Activated naive CD4-positive, alpha-beta T cell treated with anti-CD3 and anti-CD28 coated beads, Interleukin-2, amount 50 U/mL, for 24 hours (primary cell): ENCODE data around the gene BPGM.
A peak's percentile ranks its signal among the peaks of the same experiment; 100 is the strongest.

Experiments used
- H3K27ac Mint-ChIP-seq: one replicate; pipeline ENCODE4 v1.8.0; 2021; ENCODE audit warnings: mild to moderate bottlenecking, mixed read lengths
- H3K27me3 Mint-ChIP-seq: one replicate; pipeline ENCODE4 v1.8.0; 2021; ENCODE audit warnings: mixed read lengths
- H3K36me3 Mint-ChIP-seq: one replicate; pipeline ENCODE4 v1.8.0; 2021; ENCODE audit warnings: mixed read lengths
- H3K4me1 Mint-ChIP-seq: one replicate; pipeline ENCODE4 v1.8.0; 2021; ENCODE audit warnings: mixed read lengths
- H3K4me3 Mint-ChIP-seq: one replicate; pipeline ENCODE4 v1.8.0; 2021; ENCODE audit warnings: mild to moderate bottlenecking, mixed read lengths
- H3K9me3 Mint-ChIP-seq: one replicate; pipeline ENCODE4 v1.8.0; 2021; ENCODE audit warnings: mixed read lengths

Gene BPGM

GRCh38 chr7:134646425-134647305 is at the start of gene BPGM:
BPGM (plus strand) TSS chr7:134646853; CDS start chr7:134661508, 14,655 bp downstream.
- no peaks in the 10 kb centered on the region for H3K27me3 Mint-ChIP-seq
- H3K27ac Mint-ChIP-seq, result no peak within 1 kb of the TSS
- peaks cover 47% of the 10 kb centered on the region for H3K4me1 Mint-ChIP-seq
- no peaks in the 10 kb centered on the region for H3K9me3 Mint-ChIP-seq
- H3K36me3 Mint-ChIP-seq, result peaks cover 9% of the 10 kb centered on the region
- no peak within 1 kb of the TSS for H3K4me3 Mint-ChIP-seq

DNA sequence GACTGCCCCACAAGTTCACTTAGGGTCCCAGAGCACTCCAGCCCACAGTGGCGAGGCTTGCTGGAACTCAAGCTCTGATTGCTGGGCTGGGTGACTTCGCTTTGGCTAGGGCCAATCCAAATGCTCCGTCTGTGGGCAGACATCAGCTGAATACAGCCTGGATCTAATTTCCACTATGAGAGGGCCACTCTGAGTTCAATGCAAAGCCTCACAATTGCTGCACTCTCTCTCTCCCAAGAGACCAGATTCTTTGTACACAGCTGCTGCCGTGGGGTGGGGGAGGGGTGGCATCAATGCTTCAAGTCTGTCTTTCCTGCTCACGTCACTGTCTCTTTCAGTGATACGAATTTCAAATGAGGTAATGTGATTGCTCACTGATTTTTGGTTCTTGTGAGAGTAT is 47.3 kb upstream of the BPGM start:
- no peaks in the 10 kb centered on the region for H3K9me3 Mint-ChIP-seq
- no peak overlapping the region for H3K27ac Mint-ChIP-seq
- peaks cover 8% of the 10 kb centered on the region for H3K27me3 Mint-ChIP-seq
- H3K4me3 Mint-ChIP-seq, result no peak overlapping the region
- H3K36me3 Mint-ChIP-seq, result peaks cover 7% of the 10 kb centered on the region
- H3K4me1 Mint-ChIP-seq, result no peaks in the 10 kb centered on the region

DNA sequence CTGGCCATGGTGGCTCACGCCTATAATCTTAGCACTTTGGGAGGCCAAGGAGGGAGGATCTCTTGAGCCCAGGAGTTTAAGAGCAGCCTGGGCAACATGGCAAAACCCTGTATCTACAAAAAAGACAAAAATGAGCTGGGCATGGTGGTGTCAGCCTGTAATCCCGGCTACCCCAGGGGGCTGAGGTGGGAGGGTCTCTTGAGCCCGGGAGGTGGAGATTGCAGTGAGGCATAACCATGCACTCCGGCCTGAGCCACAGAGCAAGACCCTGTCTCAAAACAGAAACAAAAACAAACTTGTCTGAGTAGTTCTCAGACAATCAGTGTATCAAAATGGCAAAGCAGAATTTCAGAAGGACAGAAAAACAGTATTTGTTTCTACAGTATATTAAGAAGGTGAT is 45.2 kb upstream of the BPGM start:
- Mint-ChIP-seq H3K9me3 (no peaks in the 10 kb centered on the region), H3K4me1 (peaks cover 3% of the 10 kb centered on the region), H3K27me3 (peaks cover 14% of the 10 kb centered on the region), H3K4me3 (no peak overlapping the region), H3K27ac (no peak overlapping the region), H3K36me3 (peaks cover 7% of the 10 kb centered on the region)

DNA sequence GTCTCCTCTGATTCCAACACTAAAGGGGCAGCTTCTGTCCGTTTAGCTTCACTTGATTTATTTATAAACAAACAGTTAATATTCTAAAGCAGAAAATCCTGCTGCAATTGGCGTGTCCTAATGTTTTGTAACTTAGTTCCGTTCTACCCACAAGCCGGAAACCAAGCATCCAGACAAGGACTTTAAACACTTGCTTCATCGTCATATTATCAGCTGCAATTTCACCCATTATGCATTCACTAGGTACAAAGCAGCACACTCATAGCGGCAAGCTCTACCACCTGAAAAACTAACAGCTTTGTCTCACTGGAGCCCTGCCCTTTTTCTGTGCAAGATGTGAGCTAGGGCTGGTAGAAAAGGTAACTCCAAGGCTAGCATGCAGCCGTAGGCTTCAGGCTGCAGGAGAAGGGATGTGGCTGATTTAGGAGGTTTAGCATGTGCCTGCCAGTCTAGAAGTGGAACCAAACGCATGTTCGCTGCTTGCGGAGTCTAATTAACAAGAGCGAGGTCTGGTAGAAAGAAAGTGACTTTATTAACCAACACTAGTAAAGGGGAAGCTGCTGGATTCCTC is 43.7 kb upstream of the BPGM start:
- Mint-ChIP-seq H3K4me1 (peaks cover 4% of the 10 kb centered on the region), H3K36me3 (peaks cover 7% of the 10 kb centered on the region), H3K9me3 (no peaks in the 10 kb centered on the region), H3K4me3 (no peak overlapping the region), H3K27ac (no peak overlapping the region), H3K27me3 (peaks cover 17% of the 10 kb centered on the region)

GRCh38 chr7:134605978-134606923 is 40.4 kb upstream of the BPGM start:
- no peak overlapping the region for H3K27ac Mint-ChIP-seq
- no peaks in the 10 kb centered on the region for H3K36me3 Mint-ChIP-seq
- peaks cover 4% of the 10 kb centered on the region for H3K4me1 Mint-ChIP-seq
- no peaks in the 10 kb centered on the region for H3K9me3 Mint-ChIP-seq
- peak overlapping the region; percentile 63 for H3K4me3 Mint-ChIP-seq
- H3K27me3 Mint-ChIP-seq, result peaks cover 13% of the 10 kb centered on the region

- Mint-ChIP-seq H3K27ac (no peak overlapping the region), H3K4me1 (peaks cover 9% of the 10 kb centered on the region), H3K9me3 (no peaks in the 10 kb centered on the region), H3K27me3 (peaks cover 6% of the 10 kb centered on the region), H3K36me3 (no peaks in the 10 kb centered on the region), H3K4me3 (no peak overlapping the region)
Observed at GRCh38 chr7:134611611-134612151, 35.0 kb upstream of the BPGM start.

- Mint-ChIP-seq H3K27ac (no peak overlapping the region), H3K4me1 (peaks cover 9% of the 10 kb centered on the region), H3K27me3 (peaks cover 4% of the 10 kb centered on the region), H3K9me3 (no peaks in the 10 kb centered on the region), H3K36me3 (no peaks in the 10 kb centered on the region), H3K4me3 (no peak overlapping the region)
Observed at GRCh38 chr7:134612197-134612596, 34.5 kb upstream of the BPGM start.

GRCh38 chr7:134613623-134614347 is 32.9 kb upstream of the BPGM start:
- H3K36me3 Mint-ChIP-seq, result no peaks in the 10 kb centered on the region
- peaks cover 9% of the 10 kb centered on the region for H3K4me1 Mint-ChIP-seq
- peaks cover 4% of the 10 kb centered on the region for H3K27me3 Mint-ChIP-seq
- no peaks in the 10 kb centered on the region for H3K9me3 Mint-ChIP-seq
- peak overlapping the region; percentile 30 for H3K27ac Mint-ChIP-seq
- H3K4me3 Mint-ChIP-seq, result no peak overlapping the region

DNA sequence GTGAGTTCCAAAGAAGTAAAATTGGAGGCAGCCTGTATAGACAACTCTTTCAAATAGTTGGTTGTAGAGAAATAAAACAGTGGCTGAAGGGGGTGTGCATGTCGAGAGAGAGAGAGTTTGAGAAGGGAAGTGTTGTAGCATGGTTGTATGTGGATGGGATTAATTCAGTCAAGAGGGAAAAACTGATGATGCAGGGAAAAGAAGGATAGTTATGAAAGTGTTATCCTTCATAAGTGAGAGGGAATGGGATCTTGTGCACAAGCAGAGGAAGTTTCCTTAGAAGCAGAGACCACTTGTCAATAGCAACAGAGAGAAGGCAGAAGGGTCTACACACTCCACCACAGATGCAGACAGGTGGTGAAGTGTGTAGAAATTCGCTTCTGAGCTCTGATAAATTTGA is 30.0 kb upstream of the BPGM start:
- Mint-ChIP-seq H3K4me3 (no peak overlapping the region), H3K4me1 (peaks cover 9% of the 10 kb centered on the region), H3K9me3 (no peaks in the 10 kb centered on the region), H3K27me3 (peaks cover 7% of the 10 kb centered on the region), H3K36me3 (no peaks in the 10 kb centered on the region), H3K27ac (no peak overlapping the region)

DNA sequence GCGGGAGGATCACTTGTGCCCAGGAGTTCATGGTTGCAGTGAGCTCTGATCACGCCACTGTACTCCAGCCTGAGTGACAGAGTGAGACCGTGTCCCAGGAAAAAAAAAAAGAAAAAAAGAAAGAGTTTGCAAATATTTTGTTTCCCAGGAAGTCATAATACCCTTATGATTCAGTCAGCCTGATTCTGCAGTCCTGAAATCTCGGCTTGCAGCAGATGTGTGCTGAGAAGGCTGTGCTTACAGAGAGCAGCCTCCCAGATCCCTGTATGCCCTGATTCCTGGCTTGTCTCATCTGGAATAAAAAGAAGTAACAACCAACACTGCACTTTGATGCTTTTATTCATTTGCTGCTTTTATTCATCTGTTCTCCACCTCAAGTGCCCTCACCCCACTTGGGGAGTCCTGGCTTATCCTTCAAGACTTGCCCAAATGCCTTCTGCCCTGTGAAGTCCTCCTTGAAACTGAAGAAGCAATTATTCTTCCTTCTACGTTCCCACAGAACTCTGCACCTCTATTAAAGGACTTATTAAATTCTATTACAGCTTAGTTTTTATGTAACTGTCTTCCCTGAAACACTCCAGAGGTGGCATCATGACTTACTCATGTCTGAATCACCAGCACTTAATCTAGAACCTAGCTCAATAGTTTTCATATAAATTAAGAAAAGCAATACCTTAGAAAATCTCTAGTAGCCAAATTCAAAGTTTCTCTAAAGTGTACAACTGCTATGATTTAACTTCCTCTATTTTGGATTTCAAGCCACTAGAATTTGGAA is 27.7 kb upstream of the BPGM start:
- Mint-ChIP-seq H3K36me3 (no peaks in the 10 kb centered on the region), H3K4me3 (no peak overlapping the region), H3K27ac (no peak overlapping the region), H3K27me3 (peaks cover 15% of the 10 kb centered on the region), H3K4me1 (peaks cover 5% of the 10 kb centered on the region), H3K9me3 (no peaks in the 10 kb centered on the region)

- Mint-ChIP-seq H3K27me3 (peaks cover 13% of the 10 kb centered on the region), H3K9me3 (no peaks in the 10 kb centered on the region)
Observed at GRCh38 chr7:134619627-134620331, 26.9 kb upstream of the BPGM start.

GRCh38 chr7:134622303-134622995 is 24.2 kb upstream of the BPGM start:
- H3K36me3 Mint-ChIP-seq, result no peaks in the 10 kb centered on the region

More at GRCh38 chr7:134619627-134620331, 26.9 kb upstream of the BPGM start:
- no peak overlapping the region for H3K27ac Mint-ChIP-seq
- H3K4me1 Mint-ChIP-seq, result no peaks in the 10 kb centered on the region
- no peaks in the 10 kb centered on the region for H3K36me3 Mint-ChIP-seq
- no peak overlapping the region for H3K4me3 Mint-ChIP-seq

DNA sequence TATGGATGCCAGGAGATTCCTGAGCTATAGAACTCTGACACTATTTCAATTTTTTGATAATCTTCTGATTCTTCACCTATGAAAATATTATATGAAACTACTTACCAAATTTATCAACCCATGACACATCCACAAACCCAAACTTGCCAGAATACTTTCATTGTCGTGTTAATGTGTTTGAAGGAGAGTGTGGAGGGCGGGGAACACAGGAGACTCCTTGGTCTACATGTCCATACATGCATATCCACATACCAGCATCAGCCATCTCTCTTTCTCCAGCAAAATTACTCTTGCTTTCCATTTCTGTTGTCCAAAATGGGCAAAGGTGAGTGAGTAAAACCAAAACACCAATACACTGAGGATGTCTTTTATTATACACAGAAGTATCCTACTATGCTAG is 23.5 kb upstream of the BPGM start:
- H3K27ac Mint-ChIP-seq, result no peak overlapping the region
- H3K4me3 Mint-ChIP-seq, result no peak overlapping the region
- H3K27me3 Mint-ChIP-seq, result peaks cover 33% of the 10 kb centered on the region
- no peaks in the 10 kb centered on the region for H3K9me3 Mint-ChIP-seq
- no peaks in the 10 kb centered on the region for H3K4me1 Mint-ChIP-seq
- no peaks in the 10 kb centered on the region for H3K36me3 Mint-ChIP-seq

More at GRCh38 chr7:134622303-134622995, 24.2 kb upstream of the BPGM start:
- H3K4me3 Mint-ChIP-seq, result no peak overlapping the region
- no peak overlapping the region for H3K27ac Mint-ChIP-seq
- H3K27me3 Mint-ChIP-seq, result peaks cover 28% of the 10 kb centered on the region
- H3K9me3 Mint-ChIP-seq, result no peaks in the 10 kb centered on the region
- H3K4me1 Mint-ChIP-seq, result no peaks in the 10 kb centered on the region
